CD4-positive, alpha-beta T cell treated with Interleukin-2 at 100 ng/mL for 4 hours (primary cell): ENCODE data around the gene GCLC.
"Not testable (repeated sequence)": the region's sequence is repeated elsewhere in the genome, so short reads cannot be mapped to it uniquely, and the experiment has no call there.

ENCODE experiments used
- DNase-seq: peaks from one replicate; pipeline ENCODE4 v3.0.0-alpha.2; 2020; ENCODE audit warnings: low spot score

Gene GCLC

DNA sequence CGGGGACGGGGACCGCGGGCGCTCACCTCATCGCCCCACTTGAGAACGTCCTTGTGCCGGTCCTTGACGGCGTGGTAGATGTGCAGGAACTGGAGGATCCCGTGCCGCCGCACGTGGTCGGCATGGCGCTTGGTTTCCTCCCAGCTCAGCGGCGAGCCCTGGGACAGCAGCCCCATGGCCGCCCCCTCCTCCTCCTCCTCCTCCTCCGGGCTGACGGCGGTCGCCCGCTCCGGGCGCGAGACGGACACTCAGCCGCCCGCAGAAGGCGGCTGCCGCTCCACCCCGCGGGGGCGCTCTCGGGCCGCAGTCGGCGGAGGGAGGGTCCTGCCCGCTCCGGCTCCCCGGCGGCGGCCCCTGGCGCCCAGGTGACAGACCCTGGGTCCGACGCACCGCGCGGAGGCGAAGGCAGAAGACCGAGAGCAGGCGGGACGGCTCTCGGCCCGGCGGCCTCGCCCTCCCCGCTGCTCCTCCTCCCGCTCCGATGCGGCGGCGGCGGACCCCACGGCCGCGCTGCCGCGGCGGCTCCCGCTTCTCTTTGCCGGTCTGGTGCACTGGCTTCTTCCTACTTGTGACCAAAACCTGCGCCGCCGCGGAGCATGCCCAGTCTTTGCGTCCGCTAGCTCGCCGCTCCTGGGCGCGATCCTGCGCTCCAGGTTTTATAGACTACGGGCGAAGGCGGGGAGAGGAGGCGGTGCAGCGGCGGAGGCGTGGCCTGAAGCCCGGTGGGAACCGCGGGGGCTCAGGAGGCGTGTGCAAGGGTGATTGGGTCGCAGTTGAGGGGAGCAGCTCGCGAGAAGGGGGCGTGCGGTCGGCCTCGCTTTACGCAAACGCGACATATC, at the start of gene GCLC:
TSS of gene GCLC (minus strand) at position 632 of the 839 bp plus-strand sequence. CDS start at position 176, 456 bp downstream.
- peak; percentile 89 for DNase-seq

DNA sequence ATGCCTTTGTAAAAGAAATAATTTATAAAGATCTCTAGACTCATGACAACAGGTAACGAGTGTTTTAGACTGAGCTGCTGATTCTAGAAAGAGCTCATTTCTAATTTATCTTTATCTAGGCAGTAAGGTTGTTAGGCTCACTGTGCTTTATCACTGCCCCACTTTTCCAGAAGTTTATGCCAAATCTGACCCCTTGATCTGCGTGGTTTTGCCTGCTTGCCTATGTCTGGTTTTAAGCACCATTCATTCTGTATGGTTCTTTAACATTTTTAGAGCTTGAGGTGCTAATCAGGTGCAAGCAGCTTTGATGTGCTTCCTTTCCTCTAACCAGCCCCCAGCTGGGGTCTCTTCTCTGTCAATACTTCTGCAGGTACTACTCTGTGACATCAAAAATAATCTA, 49.7 kb upstream of the GCLC start:
- DNase-seq: no peak

DNA sequence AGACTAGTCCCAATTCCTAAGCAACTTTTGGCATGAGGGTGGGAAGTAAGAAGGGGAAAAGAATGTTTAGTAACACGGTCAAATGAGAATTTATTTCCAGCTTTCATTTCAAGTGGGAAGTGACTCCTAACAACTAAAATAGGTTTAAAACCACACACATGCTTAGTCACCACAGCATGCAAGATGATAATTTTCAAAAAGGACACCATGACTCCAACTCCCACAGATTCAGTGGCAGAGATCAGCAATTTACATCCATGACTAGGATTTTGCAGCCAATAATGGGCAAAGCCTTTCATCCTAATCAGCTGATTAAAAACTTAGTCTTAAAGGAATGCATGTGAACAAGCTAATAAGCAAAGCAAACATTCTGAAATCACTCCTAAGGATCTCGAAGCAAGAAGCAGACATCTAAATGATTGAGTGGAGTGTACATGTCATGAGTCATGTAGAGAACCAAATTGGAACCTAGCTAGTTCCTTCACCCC, 48.1 kb upstream of the GCLC start:
- no peak for DNase-seq

DNA sequence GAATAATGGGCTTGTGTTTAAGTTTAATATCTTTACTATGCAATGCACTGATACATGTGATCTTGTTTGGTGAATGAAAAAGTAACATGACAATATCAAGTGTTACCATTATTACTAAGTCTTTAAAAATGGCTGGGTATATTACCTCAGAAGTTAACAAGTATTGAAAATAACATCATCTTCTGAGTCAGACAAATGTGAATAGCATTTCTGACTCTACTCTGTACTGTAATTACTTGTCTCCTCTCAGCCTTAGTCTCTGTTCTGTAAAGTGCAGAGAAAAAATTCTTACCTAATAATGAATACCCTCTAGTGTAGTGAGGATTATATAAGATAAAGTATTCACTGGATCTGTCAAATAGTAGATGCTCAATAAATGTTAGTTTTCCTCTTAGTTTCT, 47.0 kb upstream of the GCLC start:
- DNase-seq: no peak

DNA sequence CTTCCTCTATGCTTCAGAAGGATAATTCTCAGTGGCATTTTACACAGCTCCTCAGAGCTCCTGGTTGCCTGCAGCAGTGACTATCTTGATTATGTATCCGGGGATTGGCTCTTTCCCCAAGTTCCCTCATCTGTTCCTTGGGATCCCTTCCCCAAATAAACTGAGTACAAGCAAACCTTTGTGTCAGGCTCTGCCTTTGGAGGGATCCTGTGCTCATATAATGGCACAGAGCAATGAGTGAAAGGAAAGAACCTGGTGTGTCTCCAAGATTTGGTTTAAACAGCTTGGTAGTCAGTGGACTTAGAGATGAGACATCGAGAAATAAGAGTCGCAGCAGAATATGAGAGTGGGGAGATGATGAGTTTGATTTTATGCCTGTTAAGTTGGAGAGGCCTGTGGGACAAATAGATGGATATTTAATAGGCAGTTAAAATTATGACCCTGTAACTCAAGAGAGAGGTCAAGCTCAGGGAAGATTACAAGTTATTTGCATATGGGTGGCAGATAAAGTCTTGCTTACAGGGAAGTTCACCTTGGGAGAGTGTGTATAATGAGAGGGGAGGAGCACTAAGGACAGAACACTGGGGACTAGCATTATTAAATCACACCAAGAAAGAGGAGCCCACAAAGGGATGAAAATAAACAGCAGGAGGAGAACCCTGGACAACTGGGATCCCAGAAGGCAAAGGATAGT, 44.1 kb upstream of the GCLC start:
- DNase-seq: no peak

DNA sequence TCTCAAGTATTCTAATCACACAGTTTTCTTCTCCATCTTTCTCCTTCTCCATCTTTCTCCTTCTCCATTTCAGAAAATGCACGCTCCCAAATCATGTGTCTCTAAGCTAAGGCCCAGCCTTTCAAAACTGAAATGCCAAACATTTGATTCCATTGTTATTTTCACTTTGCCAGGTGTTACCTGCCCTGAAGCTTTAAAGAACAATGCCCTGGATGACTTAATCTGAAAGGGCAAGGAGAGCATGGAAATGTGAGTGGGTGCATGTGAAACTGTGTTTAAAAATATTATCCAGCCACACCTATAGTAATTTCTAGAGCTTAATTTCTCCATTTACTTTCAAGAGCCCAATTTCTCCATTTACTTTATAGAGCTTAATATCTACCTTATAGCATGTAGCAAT, 42.4 kb upstream of the GCLC start:
- no peak for DNase-seq

DNA sequence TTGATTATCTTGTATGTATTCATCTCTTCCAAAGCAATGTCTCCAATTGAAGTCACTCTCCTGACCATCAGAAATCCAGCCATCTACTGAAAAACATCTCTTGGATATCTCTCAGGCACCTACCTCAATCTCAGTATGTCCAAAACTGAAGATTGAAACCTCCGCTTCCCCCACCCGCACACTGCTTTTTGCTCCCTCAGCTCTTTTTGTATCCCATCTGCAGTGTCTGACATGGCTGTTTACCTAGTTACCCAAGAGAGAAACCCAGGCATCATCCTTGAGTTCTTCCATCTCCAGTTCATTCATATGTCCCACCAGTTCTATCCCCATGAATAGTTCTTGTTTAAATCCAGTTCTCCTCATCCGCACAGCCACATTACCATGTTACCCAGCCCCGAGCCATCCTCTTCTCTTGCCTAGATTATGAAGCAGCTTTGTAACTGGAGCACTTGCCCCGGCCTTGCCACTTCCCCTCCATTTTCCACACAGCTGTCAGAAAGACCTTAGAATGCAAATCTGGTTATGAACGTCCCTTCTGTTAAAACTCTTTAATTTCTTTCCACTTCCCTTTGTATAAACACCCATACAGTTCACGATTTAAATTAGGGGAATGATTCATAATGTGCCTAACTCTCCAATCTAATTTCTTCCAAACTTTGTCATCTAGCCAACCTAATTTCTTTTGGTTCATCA, 40.5 kb upstream of the GCLC start:
- no peak for DNase-seq

DNA sequence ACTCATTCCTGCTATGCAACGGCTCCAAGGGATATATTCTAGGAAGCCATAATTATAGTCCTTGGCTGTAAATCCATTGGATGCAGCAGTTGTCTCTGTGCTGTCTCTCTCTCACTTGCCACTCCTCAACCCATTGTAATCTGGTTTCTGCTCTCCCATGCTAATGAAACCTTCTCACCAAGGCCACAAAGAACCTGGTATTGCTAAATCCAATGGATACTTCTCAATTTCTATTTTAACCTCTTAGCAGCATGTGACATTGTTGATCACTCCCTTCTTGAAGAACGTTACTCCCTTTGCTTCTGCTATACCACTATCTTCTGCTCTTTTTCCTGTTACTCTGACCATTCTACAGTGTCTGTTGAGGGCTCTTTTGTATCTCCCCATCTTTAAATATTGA, 39.8 kb upstream of the GCLC start:
- DNase-seq: no peak

DNA sequence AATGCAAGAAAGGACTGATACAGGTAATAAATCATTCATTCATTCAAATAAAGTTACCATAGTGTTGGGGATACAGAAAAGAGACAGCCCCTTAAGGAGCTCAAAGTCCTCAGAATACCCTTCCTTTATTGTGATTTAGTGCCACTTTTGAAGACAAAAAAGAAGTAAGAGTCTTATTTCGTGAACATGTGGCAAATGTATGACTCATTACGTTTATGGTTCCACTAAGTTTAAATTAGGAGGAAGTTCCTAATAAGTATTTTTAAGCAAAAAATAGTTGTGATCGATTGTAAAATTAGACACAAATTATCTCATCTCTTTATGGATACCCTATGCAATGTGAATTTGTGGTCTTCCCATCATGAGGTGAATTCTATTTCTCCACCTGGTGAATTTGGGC, 38.5 kb upstream of the GCLC start:
- DNase-seq: no peak

DNA sequence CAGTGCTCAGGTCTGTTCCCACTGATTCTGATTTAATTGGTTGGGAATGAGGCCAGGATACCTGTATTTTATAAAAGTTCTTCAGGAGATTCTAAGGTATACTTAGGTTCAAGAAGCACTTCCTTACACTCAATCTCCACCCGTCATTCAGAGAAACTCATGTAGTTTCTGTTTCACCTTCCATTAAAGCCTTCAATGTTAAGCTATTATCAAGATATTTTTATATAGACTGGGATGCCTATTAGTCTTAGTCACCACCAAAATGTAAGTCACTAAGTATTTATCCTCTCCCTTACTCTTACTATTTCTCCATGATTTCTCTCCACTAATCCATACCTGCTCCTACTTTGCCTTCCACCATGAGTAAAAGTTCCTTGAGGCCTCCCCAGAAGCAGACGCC, 38.1 kb upstream of the GCLC start:
- no peak for DNase-seq

DNA sequence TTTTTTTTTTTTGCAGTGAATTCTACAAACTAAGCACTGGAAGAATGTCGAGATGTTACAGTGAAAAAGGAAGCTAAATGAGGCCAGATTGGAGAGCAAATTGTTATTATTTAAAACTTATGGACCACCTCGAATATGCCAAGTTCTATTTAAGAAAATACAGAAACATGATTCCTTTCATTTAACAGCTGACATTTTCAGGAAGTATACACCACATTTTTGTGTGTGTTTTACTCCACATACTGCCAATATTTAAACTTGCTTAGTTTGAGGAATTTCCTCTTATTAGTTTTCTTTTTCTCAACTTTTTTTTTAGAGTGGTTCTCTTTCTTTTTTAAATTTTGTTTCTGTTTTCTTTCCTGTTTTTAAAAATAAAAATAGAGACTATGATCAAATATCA, 37.0 kb upstream of the GCLC start:
- DNase-seq: no peak

DNA sequence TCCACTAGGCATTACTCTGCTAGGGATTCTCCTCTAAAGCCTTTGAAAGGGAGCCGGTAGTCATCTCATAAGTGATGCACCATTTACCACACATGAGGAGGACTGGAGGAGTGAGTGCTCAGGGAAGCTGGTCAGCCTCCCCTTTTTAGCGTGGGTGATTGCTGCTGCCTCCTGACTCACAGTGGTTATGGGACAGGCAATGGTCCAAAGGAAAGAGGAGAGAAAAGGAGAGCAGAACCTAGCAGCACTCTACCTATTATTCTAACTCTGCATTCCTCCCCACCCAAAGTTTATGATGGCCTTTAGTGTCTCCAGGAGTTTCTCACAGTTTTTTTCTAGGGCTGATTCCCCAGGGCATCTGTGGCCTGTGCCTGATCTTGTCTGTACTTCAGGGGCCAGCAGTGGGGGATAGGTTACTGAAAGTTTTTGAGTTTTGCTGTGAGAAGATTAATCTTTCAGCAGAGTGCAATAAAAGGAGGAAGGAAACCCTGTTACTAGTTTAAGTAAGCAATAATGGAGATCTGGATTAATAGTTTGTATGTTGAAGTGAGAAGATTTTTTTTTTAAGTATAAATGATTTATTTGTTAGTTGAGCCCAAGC, 36.4 kb upstream of the GCLC start:
- no peak for DNase-seq

DNA sequence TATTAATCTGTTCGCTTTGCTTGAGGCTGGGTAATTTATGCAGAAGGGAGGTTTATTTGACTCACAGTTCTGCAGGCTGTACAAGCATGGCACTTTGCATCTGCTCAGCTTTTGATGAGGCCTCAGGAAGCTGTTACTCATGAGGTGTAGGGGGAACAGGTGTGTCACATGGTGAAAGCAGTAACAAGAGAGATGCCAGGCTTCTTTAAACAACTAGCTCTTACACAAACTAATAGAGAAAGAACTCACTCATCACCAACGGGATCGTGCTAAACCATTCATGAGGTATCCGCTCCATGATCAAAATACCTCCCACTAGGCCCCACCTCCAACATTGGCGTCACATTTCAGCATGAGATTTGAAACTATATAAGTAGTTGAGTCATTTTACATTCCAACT, 34.4 kb upstream of the GCLC start:
- no peak for DNase-seq

DNA sequence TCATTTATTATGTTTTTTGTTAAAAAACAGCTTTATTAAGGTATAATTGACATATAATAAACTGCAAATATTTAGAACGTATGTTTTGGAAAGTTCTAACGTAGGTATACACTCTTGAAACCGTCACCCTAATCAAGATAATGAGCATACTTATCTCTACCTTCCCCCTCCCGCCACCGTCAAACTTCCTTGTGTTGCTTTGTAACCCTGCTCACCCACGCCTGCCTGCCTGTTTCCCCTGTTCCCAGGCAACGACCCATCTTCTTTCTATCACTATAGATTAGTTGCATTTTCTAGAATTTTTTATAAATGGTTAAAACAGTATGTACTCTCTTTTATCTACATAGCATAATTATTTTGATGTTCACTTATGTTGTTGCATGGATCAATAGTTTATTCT, 33.5 kb upstream of the GCLC start:
- DNase-seq: no peak

DNA sequence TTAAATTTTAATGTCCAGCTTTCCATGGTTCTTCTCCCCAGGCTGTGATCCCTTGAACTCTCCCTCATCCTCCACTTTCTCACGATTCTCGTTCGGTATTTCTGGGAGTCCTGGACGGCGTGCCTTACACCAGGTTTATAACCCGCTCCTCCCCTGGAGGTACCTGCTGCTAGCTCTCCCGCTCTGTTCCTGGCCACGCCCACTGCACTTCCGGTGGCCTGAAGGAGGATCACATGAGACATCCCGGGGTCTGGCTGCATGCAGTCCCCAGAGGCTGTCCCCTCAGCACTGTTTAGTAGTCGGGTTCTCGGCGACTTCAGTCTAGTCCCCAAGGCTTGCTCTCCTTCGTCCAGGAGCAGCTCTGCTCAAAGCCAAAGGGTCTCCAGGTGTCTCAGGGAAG, 28.4 kb upstream of the GCLC start:
- DNase-seq: no peak

DNA sequence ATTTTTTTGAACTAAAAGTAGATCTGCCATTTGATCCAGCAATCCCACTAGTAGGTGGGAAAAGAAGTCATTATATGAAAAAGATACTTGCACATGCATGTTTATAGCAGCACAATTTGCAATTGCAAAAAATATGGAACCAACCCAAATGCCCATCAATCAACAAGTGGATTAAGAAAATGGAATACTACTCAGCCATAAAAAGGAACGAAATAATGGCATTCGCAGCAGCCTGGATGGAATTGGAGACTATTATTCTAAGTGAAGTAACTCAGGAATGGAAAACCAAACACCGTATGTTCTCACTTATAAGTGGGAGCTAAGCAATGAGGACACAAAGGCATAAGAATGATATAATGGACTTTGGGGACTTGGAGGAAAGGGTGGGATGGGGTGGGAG, 27.5 kb upstream of the GCLC start:
- not testable (repeated sequence) for DNase-seq

DNA sequence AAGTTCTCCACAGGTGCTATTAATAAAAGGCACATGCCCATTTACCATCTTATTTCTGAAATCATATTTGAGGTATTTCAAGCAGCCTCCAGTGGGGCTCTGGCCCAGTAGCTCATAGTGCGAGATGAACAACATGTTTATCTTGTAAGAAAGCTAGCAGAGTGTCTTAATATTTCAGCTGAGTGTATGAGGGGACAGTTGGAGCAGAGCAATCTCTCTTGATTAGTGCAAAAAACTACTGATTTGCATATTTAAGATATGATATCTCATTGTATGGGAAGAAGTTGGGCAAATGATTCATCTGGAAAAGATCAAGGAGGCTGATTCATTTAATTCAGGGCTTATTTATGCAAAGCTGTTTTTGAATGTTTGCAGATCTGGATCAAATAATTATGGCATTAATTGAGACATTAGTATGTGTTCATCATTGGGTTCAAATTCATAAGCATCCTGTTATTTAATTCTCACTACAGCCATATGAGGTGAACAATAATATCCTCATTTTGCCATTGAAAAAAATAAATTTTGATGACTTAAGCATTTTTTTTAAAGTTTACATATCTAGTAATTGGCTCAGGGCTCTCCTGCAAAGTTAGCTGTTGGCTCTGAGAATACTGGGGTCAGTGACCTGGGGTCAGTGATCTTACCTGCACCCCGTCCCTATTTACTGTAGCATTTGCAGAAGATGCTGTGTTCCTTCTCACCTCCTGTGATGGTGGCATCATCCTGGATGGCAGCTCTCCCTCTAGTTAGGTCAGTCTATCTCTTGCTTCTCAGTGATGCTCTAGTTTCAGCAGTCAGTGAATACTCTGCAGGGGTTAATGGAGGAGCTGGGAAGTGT, 24.1 kb upstream of the GCLC start:
- DNase-seq: no peak

DNA sequence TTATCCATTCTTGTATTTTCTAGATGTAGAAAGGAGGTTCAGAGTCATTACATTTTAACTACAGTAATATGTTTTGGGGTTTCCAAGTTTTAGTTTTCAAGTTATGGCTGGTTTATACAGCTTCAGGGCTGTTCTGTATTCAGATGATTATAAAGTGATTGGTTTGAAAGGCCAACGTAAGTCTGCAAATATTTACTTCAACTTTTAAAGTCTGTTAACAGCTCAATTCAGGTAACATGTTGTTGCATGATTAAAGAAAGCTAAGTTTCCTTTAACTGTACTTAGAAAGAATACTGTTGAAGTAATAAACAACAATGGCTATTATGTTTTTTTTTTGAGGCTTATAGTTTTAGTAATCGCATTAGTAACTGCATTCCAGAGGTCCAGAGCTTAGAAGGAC, 22.8 kb upstream of the GCLC start:
- DNase-seq: no peak

DNA sequence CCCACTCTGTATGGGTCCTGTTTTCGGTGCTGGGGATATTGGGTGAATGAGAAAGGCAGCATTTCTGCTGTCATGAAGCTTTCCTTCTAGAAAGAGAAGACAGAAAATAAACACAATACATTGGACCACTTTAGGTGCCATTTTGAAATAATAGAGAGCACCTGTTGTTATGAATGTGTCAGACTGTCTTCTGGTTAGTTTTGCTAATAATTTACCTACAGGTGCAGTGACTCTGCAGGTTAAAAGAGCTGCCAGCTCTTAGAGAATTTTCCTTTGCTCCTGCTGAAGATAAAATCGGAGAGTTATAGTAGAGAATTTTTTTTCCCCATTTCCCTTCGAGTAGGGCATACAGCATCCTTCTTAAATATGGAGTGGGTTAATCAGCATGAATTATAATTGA, 21.9 kb upstream of the GCLC start:
- DNase-seq: no peak

DNA sequence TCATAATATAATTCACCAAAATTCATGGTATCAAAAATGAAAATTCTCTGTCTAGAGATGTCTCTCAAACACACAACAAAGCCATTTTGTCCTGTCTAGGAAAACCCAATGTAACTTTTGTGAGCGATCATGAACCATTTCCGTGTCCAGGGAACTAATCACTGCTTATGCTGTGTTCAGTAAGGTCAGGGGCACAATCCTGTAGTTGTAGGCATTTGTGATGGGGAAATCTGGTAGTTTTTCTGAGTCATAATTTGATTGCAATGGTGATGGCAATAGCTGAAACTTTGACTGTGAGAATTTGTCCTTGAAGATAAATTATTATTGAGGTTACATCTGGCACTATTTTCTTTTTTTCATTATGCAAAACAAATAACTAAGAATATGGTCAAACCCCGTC, 21.0 kb upstream of the GCLC start:
- DNase-seq: no peak

DNA sequence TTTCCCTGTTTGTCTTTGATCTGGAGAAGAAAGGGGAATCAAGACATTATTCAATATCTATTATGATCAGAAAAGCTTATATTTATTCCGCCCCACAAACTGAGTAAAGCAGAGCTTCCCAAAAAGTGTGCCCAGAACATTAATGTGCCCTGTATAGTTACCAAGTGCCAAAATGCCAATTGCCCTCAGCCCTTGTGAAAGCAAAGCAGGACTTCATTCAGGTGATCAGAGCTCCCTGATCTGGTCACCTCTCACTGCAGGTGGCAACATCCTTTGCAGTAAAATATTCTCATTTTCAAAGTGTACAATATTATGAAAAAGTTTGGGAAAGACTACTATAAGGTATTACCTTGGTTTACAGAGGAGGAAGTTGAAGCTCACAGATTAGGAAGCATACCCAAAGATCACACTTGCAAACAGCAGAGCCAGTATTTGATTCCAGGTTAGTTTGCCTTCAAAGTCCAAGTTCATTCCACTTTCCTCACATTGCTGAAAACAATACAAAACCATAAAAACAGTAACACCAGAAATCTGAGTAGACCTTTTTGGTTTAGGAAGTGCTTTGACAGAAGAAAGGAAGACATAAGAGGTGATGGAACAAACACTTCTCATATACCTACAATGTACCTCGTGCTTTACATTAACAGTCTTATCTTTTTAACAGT, 19.6 kb upstream of the GCLC start:
- DNase-seq: no peak
